ENCODE measurements around the gene MC4R.
"Not testable (repeated sequence)": the region's sequence is repeated elsewhere in the genome, so short reads cannot be mapped to it uniquely, and the experiment has no call there.

Gene MC4R

DNA sequence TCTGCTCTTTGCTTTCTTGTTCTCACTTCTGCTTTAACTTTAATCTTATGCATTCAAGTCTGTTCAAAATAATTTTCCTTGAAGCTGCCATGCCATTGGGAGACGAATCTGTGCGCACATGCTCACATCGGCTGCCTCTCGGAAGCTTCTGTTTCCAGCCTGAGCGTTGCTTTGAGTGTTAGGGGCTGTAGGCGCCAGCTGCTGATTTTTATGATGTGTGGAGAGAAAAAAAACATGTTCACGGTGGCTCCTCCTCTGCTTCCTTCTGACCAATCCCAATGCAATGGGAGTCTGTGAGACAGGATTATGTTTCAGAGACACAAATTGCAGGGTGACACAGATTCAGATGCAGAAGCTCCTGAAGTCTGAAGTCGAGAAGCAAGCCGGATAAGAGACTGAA is at the start of gene MC4R:
TSS of gene MC4R (minus strand) at position 180 of the 400 bp plus-strand sequence. CDS start 426 bp downstream, outside the sequence.
- DNase-seq: no peak

DNA sequence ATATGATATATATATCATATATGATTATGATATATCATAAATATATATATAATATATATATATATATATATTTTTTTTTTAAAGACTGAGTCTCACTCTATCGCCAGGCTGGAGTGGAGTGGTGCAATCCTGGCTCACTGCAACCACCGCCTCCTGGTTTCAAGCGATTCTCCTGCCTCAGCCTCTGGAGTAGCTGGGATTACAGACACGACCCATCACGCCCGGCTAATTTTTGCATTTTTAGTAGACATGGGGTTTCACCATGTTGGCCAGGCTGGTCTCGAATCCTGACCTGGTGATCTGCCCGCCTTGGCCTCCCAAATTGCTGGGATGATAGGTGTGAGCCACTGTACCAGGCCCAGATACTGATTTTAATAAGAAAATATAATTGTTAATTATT is 49.7 kb upstream of the MC4R start:
- DNase-seq: not testable (repeated sequence)

DNA sequence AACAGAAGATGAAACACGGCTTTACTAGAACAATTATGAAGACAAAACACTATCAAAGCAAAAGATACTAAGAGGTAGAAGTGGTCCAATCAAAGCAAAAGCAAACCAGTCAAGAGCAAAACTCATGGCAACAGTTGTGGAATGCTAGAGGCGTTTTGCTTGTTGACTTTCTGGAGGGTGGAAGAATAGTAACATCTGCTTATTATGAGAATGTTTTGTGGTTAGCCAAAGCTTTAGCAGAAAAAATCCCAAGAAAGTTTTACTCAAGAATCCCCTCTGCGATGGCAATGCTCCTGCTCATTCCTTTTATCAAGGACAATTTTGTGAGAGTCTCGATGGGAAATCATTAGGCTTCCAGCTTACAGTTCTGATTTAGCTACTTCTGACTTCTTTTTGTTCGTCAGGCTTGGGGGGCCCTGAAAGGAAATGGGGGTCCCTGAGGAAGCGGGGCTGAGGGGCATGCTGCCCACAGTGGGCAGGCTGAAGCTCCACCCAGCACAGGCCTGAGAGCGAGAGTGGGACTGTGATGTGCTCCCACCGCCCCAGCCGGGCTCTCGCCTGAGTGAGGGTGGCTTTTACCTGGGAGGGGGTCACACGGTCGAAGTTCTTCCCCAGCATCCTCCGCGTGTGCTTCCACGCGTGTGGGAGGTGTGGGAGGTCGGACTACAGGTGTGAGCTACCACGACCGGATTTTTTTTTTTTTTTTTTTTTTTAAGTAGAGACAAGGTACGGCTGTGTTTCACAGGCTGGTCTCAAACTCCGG is 49.0 kb upstream of the MC4R start:
- DNase-seq: no peak

DNA sequence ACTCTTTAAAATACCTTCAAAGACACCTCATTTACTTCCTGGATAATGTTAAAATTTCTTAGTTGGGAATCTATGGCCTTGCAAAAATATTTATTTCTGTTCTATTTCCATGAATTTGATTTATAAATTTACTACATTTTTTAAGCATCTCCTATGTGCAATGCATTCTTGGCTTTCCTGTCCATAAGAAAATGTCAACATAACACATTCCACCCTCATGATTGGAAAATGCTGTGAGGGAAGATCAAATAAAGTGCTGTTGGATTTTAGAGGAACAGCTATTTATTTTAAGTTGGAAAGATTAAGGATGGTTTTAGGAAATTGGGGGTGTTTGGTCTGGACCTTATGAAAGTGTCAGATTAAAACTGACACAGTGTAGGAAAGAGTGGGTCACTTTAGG is 45.4 kb upstream of the MC4R start:
- no peak for DNase-seq

DNA sequence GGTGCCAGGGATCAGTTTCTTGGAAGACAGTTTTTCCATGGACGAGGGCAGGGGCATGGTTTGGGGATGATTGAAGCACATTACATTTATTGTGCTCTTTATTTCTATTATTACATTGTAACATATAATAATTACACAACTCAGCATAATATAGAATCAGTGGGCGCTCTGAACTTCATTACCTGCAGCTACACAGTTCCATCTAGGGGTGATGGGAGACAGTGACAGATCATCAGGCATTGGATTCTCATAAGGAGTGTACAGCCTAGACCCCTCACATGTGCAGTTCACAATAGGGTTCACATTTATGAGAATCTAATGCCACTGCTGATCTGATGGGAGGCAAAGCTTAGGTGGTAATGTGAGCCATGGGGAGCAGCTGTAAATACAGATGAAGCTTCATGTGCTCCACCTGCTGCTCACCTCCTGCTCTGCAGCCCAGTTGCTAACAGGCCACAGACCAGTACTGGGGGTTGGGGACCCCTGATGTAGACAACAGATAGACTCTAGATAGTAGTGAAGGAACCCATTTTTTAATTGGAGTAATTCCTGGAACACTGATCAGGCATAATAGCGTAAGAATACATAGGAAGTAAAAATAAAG is 41.5 kb upstream of the MC4R start:
- no peak for DNase-seq

DNA sequence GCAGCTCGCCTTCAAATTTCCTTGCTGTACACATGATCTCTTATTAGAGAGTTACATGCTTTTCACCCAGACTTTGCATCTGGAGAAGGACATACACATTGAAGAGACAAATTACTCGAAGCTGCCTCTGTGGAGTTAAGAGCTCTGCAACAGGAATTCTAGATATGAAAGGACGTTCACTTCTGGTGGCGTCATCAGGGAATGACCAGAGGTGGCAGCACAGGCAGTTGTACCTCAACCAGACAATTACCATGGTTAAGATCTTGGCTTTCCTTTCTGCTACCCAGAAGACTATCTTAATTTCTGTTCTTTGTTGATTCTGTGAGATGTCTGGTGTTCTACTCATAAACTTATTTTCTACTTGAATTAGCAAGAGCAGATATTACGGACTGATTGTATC is 39.1 kb upstream of the MC4R start:
- DNase-seq: no peak

DNA sequence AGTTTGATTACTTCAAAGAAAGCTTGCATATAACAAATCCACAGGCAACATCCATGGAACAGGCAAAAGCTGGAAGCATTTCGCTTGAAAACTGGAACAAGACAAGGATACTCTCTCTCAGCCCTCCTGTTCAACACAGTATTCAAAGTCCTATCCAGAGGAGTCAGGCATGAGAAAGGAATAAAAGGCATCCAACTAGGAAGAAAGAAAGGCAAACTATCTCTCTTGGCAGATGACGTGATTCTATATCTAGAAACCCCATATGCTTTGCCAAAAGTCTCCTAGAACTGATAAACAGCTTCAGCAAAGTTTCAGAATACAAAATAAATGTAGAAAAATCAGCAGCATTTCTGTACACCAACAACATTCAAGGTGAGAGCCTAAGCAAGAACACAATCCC is 34.1 kb upstream of the MC4R start:
- DNase-seq: no peak

DNA sequence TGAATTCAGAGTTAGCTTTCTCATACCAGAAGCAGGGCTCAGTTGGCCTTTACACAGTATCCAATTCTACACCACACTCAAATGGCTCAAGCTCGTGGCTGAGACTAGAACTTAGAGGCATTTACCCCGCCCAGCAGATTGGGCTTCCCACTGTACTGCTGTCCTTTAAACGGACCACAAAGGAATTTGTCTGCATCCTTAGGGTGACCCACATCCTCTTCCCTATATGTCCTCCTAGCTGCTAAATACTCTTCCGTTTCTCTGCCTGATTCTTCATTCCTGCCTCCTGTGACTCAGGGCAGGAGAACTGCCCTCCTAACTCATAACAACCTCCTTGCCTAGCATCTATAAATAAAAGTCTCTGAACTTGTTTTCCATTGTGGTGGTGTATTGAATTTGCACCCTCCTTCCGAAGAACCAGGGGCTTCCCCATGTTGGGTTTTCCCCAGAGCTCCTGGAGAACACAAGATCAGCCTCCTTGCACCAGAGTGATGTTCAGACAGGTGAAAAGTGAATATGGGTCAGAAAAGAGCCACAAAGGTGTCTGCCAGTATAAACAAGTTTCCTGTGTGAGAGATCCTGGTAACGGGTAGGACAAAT is 32.0 kb upstream of the MC4R start:
- DNase-seq: no peak

DNA sequence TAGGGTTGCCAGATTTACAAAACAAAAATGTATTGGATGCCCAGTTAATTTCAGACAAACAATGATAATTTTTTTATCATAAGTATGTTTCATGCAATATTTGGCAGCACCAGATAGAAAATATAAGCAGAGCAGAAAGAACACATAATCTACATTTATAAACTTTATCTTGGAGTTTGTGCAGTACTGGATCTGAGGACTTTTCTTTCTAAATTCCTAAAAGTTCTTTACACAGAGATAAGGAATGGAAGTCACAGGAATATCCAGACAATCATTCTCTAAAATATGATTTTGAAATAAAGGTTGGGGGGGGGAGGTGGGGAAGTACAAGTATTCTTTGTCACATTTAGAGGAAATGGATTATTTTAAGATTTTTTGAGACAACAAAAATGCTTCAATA is 28.8 kb upstream of the MC4R start:
- DNase-seq: no peak

DNA sequence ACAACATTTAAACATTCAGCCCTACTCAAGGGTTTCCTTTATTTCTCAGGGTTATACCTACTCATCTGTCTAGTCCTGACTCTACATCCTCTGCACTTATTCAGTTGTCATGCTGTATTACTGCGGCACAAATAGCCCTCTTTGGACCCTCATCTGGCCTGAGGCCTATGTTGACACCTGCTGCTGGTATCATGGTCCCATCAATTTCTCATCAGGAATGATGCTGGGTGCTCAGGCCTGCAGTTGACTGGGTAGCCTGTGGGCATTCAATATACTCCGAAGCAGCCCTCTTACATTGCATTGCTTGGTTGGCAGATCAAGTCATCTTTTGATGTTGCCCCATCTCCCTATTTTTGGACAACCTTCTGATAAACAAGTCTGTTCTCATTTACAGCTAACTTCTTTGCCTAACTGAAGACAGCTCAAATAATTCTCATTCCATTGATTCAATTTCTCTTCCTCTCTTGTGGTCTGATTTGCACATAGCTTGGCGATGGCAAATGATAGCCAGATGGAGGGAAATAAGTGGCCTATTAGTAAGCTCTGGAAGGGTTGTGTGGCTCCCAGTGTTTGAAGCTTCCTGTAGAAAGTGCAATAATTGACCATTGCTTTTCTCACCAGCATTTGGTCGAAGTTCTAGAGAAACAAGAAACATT is 19.1 kb upstream of the MC4R start:
- DNase-seq: no peak

DNA sequence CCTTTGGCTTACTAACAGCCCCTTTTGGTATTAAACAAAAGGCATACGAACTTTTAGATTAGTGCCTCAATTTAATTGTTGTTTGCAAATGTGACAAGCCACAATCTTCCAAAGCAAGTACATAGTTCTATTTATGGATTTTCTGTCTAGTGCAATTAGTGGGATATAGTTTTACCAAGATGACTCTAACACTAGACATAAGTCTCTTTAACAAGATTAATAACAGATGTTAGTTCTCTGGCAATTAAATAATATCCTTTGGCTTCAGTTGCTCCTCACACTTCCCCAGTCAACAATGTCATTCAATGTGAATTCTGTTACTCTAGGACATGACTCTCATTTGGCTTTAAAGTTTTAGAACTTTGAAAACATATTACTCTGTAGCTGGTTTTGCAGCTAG is 16.7 kb upstream of the MC4R start:
- DNase-seq: no peak

DNA sequence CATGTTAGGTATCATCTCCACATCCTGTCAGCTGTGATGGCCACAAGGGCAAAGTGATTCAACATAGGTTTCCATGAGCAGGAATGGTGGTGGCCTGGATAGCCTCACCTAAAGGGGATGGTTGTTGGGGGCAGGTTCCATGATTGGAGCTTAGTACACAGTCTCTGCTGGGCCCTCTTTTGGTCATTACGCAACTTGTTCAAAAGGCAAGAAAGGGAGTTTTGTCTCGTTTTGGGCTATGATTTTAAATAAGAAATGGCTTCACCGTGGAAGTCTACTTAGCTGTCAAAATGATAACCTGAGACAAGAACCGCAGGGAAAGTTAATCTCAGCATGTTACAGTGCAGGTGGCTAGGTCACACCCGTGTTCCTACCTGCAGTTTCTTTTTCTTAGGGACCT is 13.1 kb upstream of the MC4R start:
- DNase-seq: no peak

DNA sequence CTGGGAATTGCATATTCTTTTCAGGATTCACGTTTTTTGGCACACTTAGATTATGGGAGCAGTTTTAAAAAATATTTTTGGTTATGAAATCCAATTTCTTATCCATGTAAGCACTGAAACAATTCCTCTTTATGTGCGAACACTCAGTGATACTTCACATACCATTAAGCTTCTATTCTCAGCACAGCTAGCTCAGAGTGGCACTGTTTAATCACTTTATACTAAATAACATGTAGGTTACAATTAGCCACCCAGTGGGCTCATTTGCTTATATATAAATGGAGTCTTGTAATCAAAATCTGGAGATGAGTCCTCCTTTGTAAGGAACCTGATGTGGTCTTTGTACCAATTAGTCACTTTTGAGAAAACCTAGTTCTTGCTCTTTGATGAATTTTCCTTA is 11.3 kb upstream of the MC4R start:
- no peak for DNase-seq

DNA sequence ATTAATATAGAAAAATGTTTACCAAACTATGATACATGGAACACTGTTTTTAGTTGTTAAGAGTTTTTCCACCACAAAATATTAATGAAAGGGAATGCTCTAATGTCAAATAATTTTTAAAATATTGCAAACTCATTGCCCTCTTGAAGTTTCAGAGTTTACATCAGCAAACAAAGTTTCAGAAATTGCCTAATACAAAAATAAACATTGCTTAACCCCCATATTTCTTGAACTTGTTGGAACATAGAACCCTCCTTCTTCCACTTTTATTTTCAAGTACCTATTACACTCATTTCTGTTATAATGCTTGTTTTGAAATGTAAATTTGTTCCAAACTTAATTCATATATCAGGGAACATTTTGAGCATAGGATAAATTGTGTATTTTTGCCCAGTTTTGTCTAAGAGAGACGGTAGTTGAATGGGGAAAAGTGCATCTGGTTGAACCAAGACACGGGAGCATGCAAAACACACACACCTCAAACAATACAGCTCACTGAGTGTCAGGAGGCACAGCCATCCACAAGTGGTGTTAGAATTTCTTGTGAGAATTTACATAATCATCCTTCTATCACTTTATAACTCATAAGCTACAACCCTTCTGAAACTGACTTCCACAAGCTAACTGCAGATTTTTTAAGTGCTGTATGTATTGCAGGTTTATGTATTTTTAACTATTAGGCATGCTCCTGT is 5.3 kb upstream of the MC4R start:
- no peak for DNase-seq

DNA sequence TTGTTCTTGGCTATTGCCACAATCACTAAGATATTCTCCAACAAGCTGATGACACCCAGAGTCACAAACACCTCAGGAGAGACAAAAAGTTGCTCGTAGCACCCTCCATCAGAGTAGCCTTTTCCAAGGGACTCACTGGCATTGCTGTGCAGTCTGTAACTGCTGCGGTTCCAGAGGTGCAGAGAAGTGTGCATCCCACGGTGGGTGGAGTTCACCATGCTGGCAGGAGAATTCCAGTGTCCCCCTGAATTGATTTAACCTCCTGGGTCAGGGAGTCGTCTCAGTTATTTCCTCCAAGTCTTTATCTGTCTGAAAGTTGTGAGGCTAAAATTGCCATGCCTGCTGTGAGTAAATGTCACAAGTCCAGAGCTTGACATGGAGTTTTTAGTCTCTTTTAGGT is 443 bp downstream of the MC4R start:
- DNase-seq: no peak

DNA sequence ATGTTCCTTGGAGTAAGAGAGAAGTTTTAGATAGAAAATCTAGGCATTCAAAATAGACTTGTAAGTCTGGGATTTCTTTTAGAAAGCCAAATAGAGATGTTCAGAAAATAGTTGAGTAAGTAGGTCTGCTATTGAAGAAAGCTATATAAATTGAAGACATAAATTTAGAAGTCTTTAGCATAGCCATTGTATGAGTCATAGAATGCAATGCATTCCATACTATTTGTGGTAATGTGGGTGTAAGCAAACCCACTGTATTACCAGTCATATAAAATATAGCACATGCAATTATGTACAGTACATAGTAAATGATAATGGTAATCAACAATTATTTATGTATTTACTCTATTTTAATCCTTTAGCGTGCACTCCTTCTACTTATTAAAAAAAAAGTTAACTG is 14.1 kb downstream of the MC4R start:
- no peak for DNase-seq

DNA sequence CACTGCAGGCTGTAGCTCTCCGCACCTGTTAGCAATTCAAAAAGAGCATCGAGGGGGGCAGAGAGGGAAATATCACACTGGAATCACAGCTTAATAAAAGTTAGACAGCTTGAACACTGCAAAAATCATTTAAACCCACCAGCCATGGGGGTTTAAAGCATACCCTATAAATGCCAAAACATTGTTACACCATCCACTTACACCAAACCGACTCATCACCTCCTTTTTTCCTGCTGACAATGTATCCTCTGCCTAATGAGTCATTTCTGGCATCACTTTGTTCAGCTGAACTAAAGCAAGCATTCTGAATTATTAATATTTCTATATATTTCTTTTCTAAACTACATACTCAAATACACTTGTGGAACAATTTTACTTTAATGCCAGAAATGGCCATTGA is 21.6 kb downstream of the MC4R start:
- DNase-seq: no peak

DNA sequence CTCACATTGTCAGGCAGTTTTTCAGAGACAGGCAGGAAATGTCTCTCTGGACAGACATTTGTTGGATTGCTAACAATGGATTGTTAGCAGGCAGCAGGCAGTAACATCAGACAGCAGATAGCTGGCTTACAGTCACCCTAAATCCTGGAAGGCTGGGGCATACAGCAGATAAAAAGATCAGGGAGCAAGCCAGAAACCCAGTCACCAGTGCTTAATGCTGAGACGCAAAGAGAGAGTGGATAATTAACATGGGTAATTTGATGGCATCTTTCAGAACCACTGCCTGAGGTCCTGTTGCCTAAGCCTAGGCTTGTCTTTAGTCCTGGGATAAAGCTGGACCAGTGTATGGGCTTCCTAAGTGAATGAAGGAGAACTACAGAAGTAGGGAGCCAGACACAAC is 22.4 kb downstream of the MC4R start:
- DNase-seq: no peak

DNA sequence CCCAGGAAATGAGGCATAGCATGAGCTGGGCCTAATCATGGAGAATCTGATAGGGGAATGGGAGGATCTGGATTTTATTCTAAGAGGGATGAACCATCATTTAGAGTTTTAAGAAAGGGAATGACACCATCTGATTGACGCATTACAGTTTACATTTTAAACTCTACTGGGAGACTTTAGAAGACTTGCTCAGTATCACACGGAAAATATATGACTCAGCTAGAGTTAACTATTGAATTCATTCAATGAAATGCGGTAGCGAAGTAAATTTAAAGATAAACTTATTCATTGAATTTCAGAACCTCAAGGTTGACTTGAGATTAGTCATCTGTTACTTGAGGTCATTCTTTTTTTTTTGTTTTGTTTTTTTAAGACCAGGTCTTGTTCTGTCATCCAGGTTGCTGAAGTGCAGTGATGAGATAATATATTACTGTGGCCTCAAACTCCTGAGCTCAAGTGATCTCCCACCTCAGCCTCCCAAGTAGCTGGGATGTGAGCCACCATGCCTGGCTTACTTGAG is 25.0 kb downstream of the MC4R start:
- no peak for DNase-seq

DNA sequence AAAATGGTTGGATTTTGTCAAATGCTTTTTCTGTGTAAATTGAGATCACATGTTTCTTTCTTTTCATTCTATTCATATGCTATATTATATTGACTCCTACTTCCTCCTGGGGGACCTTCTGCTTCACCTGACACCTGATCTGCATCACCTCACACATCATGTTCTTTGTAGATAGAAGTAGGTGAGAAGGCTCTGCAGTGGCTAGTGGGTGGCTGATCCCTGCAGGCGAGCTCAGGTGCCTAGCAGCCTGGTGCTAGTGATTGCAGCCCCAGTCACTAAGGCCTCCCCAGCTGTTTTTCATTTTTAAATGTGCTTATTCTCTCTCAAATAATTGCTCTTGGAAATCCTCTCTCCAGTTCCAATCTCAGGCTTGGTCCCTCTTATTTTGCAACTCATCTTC is 33.6 kb downstream of the MC4R start:
- no peak for DNase-seq

DNA sequence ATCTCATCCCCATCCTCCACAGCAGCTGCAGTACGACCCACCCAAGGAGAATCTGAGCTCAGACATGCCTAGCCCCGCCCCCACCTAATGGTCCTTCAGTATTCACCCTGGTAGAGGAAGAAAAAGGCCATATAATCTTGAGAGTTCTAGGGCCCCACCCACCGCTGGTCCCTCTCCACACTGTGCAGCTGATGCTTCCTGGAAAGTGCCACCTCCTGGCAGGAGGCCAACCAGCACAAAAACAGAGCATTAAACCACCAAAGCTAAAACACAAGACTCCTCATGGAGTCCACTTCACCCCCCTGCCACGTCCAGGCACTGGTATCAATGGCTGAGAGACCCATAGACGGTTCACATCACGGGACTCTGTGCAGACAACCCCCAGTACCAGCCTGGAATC is 40.7 kb downstream of the MC4R start:
- no peak for DNase-seq

DNA sequence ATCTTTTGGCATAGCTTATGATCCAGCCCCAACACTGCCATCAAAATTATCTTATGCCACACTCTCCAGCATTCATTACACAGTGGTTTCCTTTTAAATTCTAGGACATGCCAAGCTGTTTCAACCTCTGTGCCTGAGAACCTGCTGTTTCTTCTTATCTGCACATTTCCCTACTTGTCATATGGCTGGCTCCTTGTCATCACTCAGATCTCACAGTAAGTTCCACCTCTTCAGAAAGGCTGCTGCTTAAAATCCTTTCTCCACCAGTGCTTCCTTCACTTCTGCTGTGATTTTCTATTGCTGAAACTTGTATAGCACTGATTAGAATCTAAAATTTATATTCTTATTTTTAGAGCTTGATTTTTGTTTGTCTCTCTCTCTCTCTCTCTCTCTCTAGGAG is 43.4 kb downstream of the MC4R start:
- DNase-seq: no peak

DNA sequence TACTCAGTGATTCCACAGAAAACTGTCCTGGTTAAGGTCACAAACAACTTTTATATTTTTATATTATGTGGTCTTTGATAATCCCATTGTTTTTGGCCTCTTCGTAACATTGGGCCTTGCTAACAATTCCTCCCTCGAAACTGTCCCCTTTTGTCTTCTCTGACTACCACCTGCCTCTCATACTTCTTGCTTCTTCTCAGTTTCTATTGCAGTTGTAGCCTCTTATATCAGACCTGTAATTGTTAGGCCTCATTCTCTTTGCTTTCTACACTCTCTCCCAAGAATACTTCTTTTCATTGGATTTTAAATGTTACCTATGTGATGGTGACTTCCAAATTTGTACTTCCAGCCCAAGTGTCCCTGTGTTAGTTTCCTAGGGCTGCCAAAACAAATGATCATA is 44.7 kb downstream of the MC4R start:
- DNase-seq: no peak
